ENCODE data around the gene KRT6A.

KRT6A gene

DNA sequence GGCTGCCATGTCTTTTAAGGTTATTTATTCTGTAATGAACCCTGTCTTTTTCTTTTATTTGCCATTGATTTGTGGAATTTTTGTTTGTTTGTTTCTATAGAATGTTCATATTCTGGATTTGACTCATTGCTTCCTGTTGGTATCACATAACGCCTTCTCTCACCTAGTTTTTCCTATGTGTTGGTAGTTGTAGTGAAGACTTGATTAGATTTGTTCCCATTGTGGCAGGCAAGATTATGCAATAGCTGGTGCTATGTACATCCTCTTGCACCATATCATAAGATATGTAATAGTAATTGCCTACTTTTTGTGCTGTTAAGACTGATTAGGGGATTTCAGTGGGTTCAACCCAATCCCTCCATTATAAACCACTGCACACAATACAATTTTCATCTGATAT, 37.2 kb downstream of the KRT6A start:
- Histone ChIP-seq H3K9ac (ENCODE audit: low read length) (no peak overlapping the region), H3K27ac (ENCODE audit: low read length) (no peak overlapping the region), H3K9me3 (replicated peaks; ENCODE audit: insufficient read depth, low read length) (no peaks in the 10 kb centered on the region), H3K36me3 (replicated peaks; ENCODE audit: insufficient read depth, low read length) (no peaks in the 10 kb centered on the region), H3K9me2 (replicated peaks; ENCODE audit: insufficient read depth, low read length) (no peaks in the 10 kb centered on the region), H3K4me2 (ENCODE audit: low read depth, low read length) (no peak overlapping the region), H4K20me1 (ENCODE audit: insufficient read depth, low read length) (no peaks in the 10 kb centered on the region), H3F3A (ENCODE audit: insufficient read depth, low read length) (no peaks in the 10 kb centered on the region), H3K27me3 (replicated peaks; ENCODE audit: insufficient read depth, low read length) (no peaks in the 10 kb centered on the region; the same call in 1 of the 2 replicates), H3K79me2 (ENCODE audit: low read length) (no peaks in the 10 kb centered on the region), H3K4me3 (ENCODE audit: low read length) (no peak overlapping the region), H3K4me1 (ENCODE audit: low read length) (no peaks in the 10 kb centered on the region), H2AFZ (ENCODE audit: low read length) (no peak overlapping the region)
- no peak for TF ChIP-seq EZH2 (optimal IDR thresholded peaks at IDR 0.05; ENCODE audit: low read depth, low read length)
- no peak for TF ChIP-seq CTCF (IDR thresholded peaks at IDR 0.05; ENCODE audit: low read length)
- TF ChIP-seq EZH2phosphoT487 (IDR thresholded peaks at IDR 0.05; ENCODE audit: low read length) = no peak
- DNase-seq = no peak

DNA sequence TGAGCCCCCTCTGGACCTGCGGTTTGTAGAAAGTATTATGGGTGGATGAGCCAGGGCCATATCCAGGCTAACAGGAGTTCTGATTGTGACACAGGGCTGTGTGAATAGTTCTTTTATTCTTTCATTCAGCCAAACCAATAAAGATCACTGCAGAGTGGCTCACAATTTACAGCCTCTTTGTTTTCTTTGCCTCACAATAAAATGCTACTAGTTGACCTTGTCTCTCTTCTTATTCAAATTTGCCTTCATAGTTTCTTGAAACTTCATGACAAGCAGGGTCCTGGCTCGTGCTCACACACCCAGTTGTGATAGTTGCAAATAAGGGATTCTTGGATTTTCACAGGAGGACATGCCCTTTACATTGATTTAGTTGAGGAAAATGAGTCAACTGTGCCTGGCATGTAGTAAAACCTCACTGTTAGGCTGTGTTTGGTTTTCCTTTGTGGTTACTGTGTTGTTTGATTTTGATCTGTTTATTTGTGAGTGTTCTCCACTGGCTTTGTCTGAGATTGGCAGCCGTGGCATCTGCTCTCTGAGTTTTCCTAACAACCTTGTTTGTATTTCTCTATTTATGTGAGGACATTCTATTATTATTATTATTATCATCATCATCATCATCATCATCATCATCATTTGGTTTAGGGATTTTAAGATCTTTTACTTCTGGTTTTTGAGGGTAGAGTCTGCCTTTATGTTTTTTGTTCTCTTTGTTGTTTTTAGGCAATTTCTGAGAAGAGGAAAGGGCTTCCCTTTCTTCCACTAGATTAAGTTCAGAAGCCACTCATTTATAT, 38.5 kb downstream of the KRT6A start:
- Histone ChIP-seq H3K9me2 (replicated peaks; ENCODE audit: insufficient read depth, low read length) (no peaks in the 10 kb centered on the region), H3K4me2 (ENCODE audit: low read depth, low read length) (no peak overlapping the region)
- no peak for DNase-seq

GRCh38 chr12:52452101-52452500, 41.0 kb downstream of the KRT6A start, which contains the start of gene KRT6B:
Gene KRT6B (minus strand): TSS chr12:52452146. CDS start chr12:52452078, 68 bp downstream.
- no peak within 1 kb of the TSS for H3K4me2 ChIP-seq (ENCODE audit: low read depth, low read length)
- H3K9me3 ChIP-seq (replicated peaks; ENCODE audit: insufficient read depth, low read length) = no peaks in the 10 kb centered on the region
- no peak within 1 kb of the TSS for H3K4me3 ChIP-seq (ENCODE audit: low read length)
- H3K36me3 ChIP-seq (replicated peaks; ENCODE audit: insufficient read depth, low read length) = no peaks in the 10 kb centered on the region
- no peaks in the 10 kb centered on the region; the same call in 1 of the 2 replicates for H3K27me3 ChIP-seq (replicated peaks; ENCODE audit: insufficient read depth, low read length)
- no peak within 1 kb of the TSS for H2AFZ ChIP-seq (ENCODE audit: low read length)
- DNase-seq = no peak
- no peak within 1 kb of the TSS for H3K9ac ChIP-seq (ENCODE audit: low read length)
- H3K4me1 ChIP-seq (ENCODE audit: low read length) = no peaks in the 10 kb centered on the region
- no peaks in the 10 kb centered on the region for H3F3A ChIP-seq (ENCODE audit: insufficient read depth, low read length)
- no peak within 1 kb of the TSS for H3K27ac ChIP-seq (ENCODE audit: low read length)
- TF ChIP-seq EZH2 (optimal IDR thresholded peaks at IDR 0.05; ENCODE audit: low read depth, low read length) = no peak
- no peak for TF ChIP-seq CTCF (IDR thresholded peaks at IDR 0.05; ENCODE audit: low read length)
- TF ChIP-seq EZH2phosphoT487 (IDR thresholded peaks at IDR 0.05; ENCODE audit: low read length) = no peak
- no peaks in the 10 kb centered on the region for H4K20me1 ChIP-seq (ENCODE audit: insufficient read depth, low read length)
- no peaks in the 10 kb centered on the region for H3K9me2 ChIP-seq (replicated peaks; ENCODE audit: insufficient read depth, low read length)
- H3K79me2 ChIP-seq (ENCODE audit: low read length) = no peaks in the 10 kb centered on the region

More for the DNA sequence above, 38.5 kb downstream of the KRT6A start:
- Histone ChIP-seq H3K4me1 (ENCODE audit: low read length) (no peaks in the 10 kb centered on the region), H3K27me3 (replicated peaks; ENCODE audit: insufficient read depth, low read length) (no peaks in the 10 kb centered on the region; the same call in 1 of the 2 replicates), H3K9me3 (replicated peaks; ENCODE audit: insufficient read depth, low read length) (no peaks in the 10 kb centered on the region), H3F3A (ENCODE audit: insufficient read depth, low read length) (no peaks in the 10 kb centered on the region), H4K20me1 (ENCODE audit: insufficient read depth, low read length) (no peaks in the 10 kb centered on the region), H3K9ac (ENCODE audit: low read length) (no peak overlapping the region), H3K27ac (ENCODE audit: low read length) (no peak overlapping the region), H3K79me2 (ENCODE audit: low read length) (no peaks in the 10 kb centered on the region), H2AFZ (ENCODE audit: low read length) (no peak overlapping the region), H3K36me3 (replicated peaks; ENCODE audit: insufficient read depth, low read length) (no peaks in the 10 kb centered on the region), H3K4me3 (ENCODE audit: low read length) (no peak overlapping the region)
- TF ChIP-seq EZH2 (optimal IDR thresholded peaks at IDR 0.05; ENCODE audit: low read depth, low read length) (no peak), EZH2phosphoT487 (IDR thresholded peaks at IDR 0.05; ENCODE audit: low read length) (no peak), CTCF (IDR thresholded peaks at IDR 0.05; ENCODE audit: low read length) (no peak)

Measured in MM.1S (cell line).